Suprapubic skin (tissue), 4 donors: ENCODE measurements around the gene DCAF7.

Source experiments
- POLR2A ChIP-seq, 2 donors: fragments of 450-650 bp; IDR thresholded peaks; one replicate each; pipeline ENCODE4 v1.6.1; 2017; ENCODE audit warnings: antibody characterized with exemption in 2 of 2, mild to moderate bottlenecking in 2 of 2, moderate library complexity in 2 of 2
- POLR2AphosphoS5 ChIP-seq, 3 donors: sonication (generic); formaldehyde crosslinking; IDR thresholded peaks; one replicate each; pipeline ENCODE4 v1.6.1; 2017; ENCODE audit warnings: antibody characterized with exemption in 3 of 3
- TF ChIP-seq, protein P1 (sequence below), 2 donors: fragments of 200-600 bp in 1 of 2; fragments of 450-650 bp in 1 of 2; sonication (generic) in 1 of 2; IDR thresholded peaks; one replicate each; pipeline ENCODE4 v1.5.1; 2016 to 2019; ENCODE audit warnings: antibody characterized with exemption in 2 of 2, mild to moderate bottlenecking in 1 of 2, moderate library complexity in 1 of 2

DNA sequence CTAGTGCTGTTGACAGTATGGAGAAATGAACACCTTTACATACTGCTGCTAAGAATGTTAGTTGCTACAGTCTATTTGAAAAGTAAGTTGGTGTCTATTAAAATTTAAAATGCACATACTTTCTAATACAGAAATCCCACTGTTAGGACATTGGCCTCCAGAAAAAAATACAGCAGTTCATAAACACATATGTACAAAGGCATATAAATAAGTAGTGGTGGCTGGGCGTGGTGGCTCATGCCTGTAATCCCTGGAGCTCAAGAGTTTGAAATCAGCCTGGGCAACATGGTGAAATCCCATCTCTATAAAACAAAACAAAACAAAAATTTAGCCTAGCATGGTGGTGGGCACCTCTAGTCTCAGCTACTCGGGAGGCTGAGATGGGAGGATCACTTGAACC lies 13.1 kb downstream of the DCAF7 start:
- TF ChIP-seq, protein P1, sequence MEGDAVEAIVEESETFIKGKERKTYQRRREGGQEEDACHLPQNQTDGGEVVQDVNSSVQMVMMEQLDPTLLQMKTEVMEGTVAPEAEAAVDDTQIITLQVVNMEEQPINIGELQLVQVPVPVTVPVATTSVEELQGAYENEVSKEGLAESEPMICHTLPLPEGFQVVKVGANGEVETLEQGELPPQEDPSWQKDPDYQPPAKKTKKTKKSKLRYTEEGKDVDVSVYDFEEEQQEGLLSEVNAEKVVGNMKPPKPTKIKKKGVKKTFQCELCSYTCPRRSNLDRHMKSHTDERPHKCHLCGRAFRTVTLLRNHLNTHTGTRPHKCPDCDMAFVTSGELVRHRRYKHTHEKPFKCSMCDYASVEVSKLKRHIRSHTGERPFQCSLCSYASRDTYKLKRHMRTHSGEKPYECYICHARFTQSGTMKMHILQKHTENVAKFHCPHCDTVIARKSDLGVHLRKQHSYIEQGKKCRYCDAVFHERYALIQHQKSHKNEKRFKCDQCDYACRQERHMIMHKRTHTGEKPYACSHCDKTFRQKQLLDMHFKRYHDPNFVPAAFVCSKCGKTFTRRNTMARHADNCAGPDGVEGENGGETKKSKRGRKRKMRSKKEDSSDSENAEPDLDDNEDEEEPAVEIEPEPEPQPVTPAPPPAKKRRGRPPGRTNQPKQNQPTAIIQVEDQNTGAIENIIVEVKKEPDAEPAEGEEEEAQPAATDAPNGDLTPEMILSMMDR (IDR thresholded peaks at IDR 0.05) = no peak
- TF ChIP-seq POLR2A (IDR thresholded peaks at IDR 0.05) = no peak
- TF ChIP-seq POLR2AphosphoS5 (IDR thresholded peaks at IDR 0.05) = no peak
